ENCODE results near the gene BDKRB1.

BDKRB1 gene

GRCh38 chr14:96255501-96256366 lies at the start of gene BDKRB1:
BDKRB1 (plus strand) TSS chr14:96256210; CDS start chr14:96263683, 7,473 bp downstream.
- TF ChIP-seq CTCF (IDR thresholded peaks at IDR 0.05; ENCODE audit: borderline replicate concordance, control extremely low read depth, extremely low read depth, insufficient read depth, missing control alignments), result no peak
- in situ Hi-C loops (cut with MboI; ENCODE audit: low sequenced_read_pairs, unreplicated experiment), result no loop called here
- no peak for DNase-seq (ENCODE audit: low spot score)

GRCh38 chr14:96206461-96206860 lies 49.5 kb upstream of the BDKRB1 start:
- DNase-seq (ENCODE audit: low spot score), result no peak
- in situ Hi-C loops (cut with MboI; ENCODE audit: low sequenced_read_pairs, unreplicated experiment), result no loop called here
- TF ChIP-seq CTCF (IDR thresholded peaks at IDR 0.05; ENCODE audit: borderline replicate concordance, control extremely low read depth, extremely low read depth, insufficient read depth, missing control alignments), result no peak

GRCh38 chr14:96207686-96208085 lies 48.3 kb upstream of the BDKRB1 start:
- no peak for TF ChIP-seq CTCF (IDR thresholded peaks at IDR 0.05; ENCODE audit: borderline replicate concordance, control extremely low read depth, extremely low read depth, insufficient read depth, missing control alignments)
- in situ Hi-C loops (cut with MboI; ENCODE audit: low sequenced_read_pairs, unreplicated experiment), result no loop called here
- DNase-seq (ENCODE audit: low spot score), result no peak

DNA sequence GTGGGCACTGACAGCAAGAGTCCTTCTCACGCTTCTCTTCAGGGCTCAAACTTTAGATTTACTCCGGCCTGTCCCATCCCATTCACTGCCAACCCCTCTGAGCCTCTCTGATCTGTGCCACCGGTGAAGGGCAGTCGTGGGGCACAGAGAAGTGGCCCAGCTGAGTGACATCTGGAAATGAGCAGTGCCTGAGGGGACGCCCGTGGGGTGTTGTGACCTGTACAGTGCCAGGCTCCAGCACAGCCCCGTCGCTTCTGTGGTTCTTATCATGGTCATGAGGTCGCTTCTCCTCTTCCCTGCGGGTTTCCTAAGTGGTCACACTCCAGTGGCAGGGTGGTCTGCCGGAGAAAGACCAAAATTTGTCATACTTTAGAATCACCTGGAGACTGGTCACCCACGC lies 47.3 kb upstream of the BDKRB1 start:
- TF ChIP-seq CTCF (IDR thresholded peaks at IDR 0.05; ENCODE audit: borderline replicate concordance, control extremely low read depth, extremely low read depth, insufficient read depth, missing control alignments), result no peak
- in situ Hi-C loops (cut with MboI; ENCODE audit: low sequenced_read_pairs, unreplicated experiment), result no loop called here
- DNase-seq (ENCODE audit: low spot score), result no peak

GRCh38 chr14:96212140-96212539 lies 43.9 kb upstream of the BDKRB1 start:
- no peak for TF ChIP-seq CTCF (IDR thresholded peaks at IDR 0.05; ENCODE audit: borderline replicate concordance, control extremely low read depth, extremely low read depth, insufficient read depth, missing control alignments)
- in situ Hi-C loops (cut with MboI; ENCODE audit: low sequenced_read_pairs, unreplicated experiment), result no loop called here
- no peak for DNase-seq (ENCODE audit: low spot score)

GRCh38 chr14:96212896-96213295 lies 43.1 kb upstream of the BDKRB1 start:
- in situ Hi-C loops (cut with MboI; ENCODE audit: low sequenced_read_pairs, unreplicated experiment), result no loop called here
- DNase-seq (ENCODE audit: low spot score), result no peak
- no peak for TF ChIP-seq CTCF (IDR thresholded peaks at IDR 0.05; ENCODE audit: borderline replicate concordance, control extremely low read depth, extremely low read depth, insufficient read depth, missing control alignments)
